T-helper 1 cell (primary cell): ENCODE data around the gene MGMT.

Source experiments
- DNase-seq, 5 donors: peaks; one replicate each; pipeline ENCODE4 v3.0.0-alpha.2; 2012 to 2020

Gene MGMT

DNA sequence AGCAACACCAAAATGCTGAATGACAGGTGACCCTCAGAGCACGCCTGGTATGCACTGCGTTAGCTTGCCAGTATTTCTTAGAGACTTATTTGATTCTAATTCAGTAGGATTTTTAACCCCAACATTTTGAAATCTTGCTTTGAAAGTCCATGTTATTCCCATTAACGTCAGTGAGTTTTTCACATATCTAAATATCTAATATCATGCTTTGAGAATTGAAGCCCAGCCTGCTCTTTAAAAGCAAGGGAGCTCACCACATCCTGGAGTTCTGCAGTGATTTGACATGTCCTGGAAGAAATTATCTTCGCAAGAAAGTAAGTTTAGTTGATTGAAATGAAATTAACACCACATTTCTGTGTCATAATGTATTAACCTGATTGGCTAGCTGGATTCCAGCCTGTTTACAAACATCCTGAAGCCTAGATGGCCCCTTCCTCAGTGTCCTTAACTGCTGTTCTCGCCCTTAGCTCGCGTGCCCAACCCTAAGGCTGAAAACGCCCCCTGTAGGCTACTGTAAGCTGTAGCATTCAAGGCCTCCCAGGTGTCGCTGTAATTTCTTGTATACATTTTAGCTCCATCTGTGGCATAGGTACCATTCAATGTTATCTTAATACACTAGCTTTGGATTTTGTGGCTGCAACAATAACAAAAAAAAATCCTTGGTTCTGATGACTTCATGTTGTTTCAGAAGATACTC is 191.5 kb downstream of the MGMT start:
- DNase-seq, result no peak

DNA sequence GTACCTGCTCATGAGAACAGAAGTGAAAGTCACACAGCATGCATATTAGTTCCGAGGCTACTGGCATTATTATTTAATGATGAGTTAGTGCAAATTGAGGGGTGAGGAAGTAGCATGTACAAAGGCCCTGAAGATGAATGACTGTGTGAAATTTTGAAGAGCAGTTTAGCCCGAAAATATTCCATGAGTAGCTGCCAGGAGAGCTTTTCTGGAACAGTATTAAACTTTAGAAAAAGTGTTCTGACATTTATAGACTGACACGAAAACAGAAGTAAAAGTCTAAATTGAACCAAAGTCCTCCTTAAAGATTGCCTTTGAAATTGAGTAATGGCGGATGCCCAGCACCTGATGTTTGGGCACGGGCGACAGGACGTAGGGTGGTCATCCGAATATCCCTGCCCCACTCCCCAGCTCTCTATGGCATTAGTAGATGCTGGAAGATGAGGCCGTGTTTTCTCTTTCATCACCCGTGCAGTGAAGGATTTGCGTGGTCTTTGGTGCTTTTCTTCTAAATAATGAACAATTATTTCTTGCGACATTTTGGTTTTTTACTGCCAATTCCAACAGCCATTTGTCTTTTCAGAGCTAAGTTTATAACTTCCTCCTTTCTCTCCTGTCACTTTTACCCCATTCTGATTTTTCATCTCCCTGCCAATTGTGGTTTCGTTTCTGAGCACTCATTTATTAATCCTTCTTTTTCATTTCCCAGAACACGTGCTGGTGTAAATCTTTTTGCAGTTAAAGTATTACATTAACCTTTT is 192.6 kb downstream of the MGMT start:
- DNase-seq, result no peak

DNA sequence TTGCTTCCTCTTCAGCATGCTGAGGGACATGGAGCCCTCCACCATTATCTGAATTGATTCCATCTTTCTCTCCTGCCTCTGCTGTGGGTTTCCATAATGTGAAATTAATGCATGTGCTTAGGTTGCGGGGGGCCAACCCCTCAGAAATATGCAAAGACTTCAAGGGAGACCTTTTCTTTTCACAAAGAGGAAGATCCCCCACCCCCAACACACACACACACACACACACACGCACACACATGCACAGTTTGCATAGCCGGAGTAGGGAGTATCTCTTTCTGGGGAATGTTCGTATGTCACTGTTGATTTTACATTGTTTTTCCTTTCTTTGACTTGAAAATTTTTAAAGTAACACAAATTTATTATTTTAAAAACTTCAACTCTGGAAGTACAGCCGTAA is 193.5 kb downstream of the MGMT start:
- no peak for DNase-seq

DNA sequence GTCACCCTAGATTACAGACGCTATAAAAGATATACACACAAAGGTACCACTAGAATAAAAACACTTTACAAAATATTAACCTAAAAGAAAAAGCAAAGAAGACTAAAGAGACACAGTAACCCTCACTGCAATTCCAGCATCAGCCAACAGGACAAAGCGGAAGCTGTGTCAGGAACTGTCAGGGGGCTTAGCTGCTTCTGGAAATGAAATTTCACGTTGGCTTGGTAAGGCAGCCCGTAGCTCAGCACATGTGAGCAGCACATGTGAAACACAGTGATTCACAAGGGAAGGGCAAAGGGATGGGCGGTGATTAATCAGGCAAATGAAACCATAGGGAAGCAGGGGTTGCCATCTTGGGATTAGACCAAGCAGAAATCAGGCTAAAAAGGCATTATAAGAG is 195.4 kb downstream of the MGMT start:
- DNase-seq, result no peak

DNA sequence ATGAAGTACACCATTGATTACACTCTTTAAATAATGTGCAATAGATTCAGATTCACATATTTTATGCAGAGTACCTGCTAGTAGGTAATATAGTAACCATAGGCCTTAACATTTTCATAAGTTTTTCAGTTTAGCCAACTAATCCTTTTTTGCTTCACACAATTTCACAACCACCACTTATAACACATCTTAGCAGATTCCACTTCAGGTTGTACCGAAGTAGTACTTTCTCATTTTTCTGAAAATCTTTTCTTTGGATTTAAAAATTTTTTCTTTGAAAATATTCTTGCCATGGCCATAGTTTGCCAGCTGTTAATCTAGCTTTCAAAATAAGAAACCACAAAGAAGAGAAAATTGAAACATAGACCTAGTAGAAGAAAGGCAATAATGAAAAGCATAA is 203.1 kb downstream of the MGMT start:
- no peak for DNase-seq

DNA sequence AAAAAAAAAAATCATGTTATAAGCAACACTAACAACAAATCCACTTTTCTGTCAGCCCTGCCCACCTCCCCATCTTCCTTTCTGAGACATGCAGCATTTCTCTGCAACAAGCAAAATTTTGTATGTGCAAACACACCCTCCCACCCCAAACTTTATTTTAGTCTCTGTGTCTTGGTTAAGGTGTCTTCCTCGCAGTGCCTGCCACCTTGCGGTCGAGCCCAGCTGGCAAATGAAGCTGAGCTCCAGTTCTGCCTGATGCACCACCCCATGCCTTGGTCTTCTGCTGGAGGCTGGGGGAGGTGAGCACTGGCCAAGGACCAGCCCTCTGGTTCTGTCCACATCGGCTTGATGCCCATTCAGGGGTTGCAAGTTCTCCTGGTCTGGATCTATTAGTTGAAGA is 206.3 kb downstream of the MGMT start:
- no peak for DNase-seq

DNA sequence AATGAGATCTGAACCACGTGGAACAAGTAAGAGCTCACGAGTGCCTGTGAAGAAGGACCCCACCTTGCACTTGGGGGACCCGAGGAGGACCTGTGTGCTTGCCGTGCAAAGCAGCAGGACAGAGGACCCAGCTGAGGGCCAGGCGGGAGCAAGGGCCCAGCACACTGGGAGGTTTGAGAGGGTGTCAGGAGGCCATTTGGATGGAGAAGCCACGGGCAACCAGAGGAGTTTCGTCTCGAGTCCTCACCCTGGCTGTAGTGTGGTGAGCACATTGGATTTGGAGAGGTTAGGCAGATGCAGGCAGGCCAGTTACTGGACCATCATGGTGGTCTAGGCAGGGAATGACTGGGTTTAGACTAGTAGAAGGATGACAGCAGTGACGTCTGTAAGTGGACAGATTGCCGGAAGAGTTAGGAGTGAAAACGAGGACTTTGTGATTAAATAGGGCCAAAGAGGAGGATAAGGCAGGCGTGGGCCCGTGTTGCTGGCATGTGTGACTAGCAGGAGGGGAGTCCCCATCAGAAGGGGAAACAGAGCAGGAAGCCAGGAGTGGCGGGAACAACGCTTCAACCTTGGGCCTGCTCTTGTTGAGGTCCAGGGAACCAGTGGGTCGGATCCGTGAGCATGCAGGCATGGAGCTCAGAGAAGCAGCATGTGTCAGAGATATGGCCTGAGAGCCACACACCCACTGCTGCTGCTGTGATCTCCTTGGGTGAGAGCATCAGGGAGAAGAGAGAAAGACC is 208.2 kb downstream of the MGMT start:
- no peak for DNase-seq

DNA sequence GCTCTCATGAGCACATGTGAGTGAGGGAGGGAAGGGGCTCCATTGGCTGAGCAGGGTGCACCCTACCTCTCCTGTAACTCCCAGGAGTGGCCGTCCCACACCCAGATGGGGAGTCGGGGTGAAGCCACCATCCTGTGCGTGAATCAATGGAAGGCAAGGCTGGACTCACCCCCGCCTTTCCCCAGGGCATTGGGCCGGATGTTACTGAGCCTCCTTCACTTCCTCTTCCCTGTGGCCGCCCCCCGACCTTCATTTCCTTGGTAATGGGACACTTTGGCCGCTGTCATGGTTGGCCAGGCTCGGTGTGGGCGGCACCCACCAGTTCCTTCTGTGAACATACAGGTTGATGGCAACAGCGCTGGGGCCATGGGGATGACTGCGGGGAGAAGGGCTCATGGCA is 209.0 kb downstream of the MGMT start:
- DNase-seq, result no peak

DNA sequence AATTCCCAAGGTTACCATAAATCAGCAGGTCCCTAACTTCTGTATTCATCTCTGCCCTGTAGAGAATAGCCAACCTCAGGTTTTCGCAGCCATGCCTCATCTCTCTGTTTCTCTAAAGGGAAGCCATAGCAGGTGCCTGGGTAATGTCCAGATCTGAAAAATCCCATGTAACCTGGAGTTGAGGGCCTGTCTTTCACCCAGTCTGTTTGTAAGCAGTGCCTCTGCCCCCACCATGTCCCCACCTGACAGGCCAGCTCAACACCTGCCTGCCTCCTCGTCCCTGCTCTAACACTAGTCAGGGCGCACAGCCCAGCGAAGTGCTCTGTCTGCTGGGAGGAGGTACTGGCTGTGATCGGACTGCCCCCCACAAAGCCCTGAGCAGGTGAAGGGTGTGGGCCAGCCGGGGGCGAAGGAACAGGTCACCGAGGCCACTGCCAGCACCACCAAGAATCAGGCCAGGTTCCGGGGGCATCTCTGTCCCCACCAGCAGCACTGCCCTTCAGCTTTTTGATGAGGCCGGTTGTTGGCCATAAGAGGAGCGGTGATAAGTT is 210.4 kb downstream of the MGMT start:
- no peak for DNase-seq

DNA sequence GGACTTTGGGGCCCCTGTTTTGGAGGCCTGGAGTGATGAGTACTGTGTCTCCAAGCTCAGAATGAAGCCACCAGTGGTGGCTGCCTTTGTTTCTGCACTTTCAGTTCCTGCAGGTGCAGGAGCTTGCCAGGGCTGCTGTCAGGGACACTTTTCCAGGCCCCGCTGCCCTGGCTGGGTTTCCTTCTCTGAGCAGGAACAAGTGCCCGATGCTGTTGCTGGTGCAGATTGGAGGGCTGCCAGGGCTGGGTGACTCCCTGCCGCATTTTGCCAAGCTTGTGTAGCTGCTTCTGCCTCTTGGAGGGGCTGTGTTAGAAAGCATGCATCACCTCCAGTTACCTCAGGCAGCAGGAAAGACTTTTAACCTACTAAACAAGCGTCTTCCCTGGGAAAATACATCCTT is 211.1 kb downstream of the MGMT start:
- no peak for DNase-seq

DNA sequence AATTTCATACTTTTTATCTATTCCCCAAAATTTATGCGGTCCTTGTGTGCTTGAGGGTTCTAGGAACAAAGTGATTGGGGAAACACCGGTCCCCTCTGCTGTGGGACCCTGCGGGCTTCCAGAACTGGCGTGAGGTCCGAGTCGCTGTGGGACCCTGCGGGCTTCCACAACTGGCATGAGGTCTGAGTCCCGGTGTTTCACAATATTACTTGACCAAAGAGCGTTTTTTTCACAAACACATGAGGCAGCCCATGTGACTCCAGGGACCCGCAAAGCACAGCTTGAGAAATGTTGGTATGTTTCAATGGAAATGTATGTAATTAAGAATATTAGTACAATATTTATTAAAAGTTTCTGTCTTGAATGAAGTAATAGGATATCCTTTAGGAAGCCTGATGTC is 212.2 kb downstream of the MGMT start:
- no peak for DNase-seq

DNA sequence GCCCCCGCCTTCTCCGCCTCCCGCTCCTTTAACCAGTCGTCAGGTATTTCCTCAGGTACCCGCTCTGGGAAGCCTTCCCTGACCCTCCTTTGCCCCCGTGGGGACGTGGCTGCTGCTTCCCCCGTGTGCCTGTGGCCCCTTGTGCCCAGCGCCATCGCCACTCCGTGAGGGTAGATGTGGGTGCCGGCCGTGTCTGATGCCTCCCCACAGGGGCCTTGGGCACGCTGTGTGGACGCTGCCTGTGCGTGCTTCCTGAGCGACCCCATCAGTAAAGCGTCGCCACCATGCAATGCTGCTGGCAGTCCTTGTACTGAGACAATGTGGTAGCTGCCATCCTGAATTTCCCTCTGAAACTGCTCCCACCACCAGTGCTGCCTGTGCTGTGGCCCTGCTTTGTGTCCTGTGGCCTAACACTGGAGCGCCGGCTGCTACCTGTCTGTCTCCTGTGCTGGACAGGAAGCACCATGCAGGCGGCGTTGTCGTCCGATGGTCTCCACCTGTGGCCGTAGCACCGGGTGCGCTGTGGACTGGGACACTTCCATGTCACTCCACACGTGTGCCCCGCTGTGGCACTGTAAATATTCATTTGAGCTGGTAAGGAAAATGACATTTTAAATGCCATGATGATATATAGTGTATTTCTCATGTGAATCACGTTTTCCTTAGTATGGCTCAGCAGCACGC is 213.8 kb downstream of the MGMT start:
- no peak for DNase-seq

DNA sequence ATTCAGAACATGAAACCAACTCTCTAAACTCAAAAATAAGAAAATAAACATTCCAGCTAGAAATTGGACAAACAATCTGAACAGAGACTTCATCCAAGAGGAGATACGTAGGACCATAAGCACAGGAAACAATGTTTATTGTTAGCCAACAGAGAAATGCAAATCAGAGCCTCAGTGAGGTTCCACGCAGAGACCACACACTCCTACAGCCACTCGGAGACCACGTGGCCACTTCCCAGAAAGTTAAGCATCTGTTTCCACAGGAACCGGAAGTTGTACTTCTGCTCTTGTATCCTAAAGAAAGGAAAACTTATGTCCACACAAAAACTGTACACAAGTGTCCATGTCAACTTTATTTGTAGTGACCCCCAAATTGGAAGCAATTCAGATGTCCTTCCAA is 214.8 kb downstream of the MGMT start:
- DNase-seq, result no peak

DNA sequence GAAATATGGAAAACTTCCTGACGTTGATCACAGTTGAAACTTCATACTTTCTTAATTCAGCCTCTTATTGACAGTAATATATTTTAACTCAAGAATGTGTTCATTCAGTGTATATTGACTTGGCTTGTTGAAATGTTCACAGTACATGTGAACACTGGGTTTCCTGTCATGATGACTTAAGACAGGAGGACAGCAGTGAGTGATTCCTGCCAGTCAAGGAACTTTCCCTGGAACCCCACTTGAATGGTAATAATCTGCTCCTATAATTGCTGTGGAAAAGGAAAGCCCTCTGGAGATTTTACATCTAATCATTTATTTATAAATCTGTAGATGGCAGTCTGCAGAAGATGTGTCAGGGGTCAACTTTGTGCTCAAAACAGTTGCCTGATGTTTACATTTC is 216.5 kb downstream of the MGMT start:
- DNase-seq, result no peak

DNA sequence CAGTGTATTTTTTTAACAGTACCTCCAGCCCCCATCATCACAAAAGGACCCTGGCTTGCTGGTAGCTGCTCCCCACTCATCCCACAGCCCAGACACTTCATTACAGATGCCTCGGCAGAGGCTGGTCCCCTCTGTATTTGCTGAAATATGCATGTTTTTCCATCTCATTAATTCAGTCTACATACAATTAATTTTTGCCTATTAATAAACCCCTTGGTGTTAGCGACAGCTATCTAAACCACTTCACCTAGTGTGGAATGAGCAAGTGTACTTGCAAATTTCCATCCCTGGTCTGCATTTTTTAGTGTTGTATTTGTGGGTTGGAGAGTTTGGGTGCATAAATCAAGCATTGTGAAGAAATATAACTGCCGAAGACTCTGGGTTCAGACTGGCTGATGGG is 216.9 kb downstream of the MGMT start:
- DNase-seq, result no peak

DNA sequence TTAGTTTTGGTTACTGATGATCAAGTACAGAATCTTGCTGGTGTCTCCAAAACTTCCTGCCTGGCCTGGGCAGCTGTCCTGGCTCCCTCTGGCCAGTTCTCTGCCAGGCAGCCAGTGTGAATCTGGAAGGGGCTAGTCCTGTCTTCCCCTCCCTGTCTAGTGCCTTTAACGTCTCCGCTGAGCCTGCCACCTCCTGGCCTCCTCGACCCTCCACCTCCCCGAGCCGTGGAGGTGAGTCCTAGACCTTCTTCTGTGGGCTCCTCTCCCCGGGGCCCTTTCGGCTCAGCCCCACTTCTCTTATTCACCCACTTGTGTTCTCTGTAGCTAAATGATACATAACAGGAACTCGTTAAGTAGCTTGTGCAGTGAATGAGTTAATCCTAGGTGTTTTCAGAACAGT is 218.2 kb downstream of the MGMT start:
- no peak for DNase-seq

DNA sequence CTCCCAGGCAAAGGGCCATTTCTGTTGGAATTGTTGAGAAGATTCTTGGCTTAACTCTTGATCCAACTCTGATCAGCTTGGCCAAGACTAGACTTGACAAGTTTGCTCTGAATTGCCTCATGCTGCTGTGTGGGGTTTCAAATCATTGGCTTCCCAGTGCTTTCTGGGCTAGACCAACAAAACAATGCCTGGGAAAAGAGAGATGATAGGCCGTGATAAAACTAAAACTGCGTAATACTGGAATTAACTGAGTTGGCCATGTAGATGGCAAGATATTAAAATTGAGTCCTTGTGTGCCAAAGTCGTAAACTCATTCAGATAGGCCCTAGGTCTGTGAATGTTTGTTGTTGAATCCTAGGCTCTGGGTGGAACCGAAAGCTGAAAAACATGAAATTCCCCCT is 222.6 kb downstream of the MGMT start:
- no peak for DNase-seq

DNA sequence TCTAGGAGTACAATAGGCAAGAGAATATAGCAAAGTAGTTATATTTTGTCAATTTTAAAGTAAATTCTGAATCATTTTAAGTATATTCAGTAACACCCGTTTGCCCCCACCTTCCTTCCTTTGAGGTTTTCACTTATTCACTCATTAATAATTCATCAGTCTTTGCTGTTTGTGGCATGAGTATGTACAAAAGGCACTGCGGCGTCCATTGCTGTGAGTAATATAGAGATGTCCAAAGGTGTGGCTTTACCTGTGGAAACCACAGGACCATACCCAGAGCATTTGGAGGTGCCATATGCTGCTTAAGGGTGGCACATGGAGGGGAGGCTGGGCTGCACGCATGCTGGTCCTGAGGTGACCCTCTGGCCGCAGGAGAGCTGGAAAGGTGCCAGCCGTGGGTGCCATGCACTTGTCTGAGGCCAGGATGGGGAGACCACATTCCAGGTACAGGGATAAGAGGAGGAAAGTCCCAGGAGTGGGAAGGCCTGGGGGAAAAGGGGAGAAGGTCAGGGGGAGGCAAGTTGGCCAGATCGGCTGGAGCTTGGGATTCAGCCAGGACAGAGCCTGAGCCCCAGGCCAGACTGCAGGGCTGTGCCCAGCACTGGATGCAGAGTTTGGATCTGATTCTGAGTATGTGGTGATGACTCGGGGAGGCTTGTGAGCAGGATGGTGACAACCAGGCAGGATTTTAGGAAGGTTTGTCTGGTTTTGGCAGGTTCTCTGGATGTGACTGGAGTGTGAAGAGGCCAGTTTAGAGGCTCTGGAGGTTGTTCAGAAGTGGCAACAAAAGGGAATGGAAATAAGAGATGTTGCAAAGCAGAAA is 223.4 kb downstream of the MGMT start:
- no peak for DNase-seq

DNA sequence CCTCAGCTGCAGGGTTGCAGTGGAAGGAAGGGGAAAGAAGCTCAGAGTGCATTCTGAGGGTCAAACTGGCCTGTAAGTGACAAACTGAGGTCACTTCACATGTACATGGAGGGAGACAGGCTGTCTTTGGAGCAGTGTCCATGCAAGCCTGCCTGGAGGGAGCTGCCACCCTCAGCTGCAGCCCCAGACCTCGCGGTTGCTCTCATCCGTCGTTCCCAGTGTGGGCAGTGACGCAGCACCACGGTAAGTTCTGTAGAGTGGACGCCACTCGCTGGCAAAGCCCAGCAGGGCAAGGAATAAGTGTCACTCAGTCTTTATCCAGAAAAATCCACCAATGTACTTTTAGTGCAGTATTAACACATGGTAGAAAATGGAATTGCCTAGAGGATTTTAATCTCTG is 225.7 kb downstream of the MGMT start:
- DNase-seq, result no peak

DNA sequence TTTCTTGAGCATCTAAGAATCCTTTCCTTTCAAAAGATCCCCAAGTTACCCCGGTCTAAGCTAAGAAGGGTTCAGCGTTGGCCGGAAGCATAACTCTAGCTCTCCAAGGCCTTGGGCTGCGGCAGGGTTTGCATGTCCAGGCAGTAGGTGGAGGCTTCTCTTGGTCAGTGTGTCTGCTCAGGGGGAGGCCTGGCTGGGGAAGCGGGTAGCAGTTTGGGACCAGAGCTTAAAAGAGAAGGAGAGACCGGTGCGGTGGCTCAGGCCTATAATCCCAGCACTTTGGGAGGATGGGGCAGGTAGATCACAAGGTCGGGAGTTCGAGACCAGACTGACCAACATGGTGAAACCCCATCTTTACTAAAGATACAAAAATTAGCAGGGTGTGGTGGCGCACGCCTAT is 226.3 kb downstream of the MGMT start:
- DNase-seq, result no peak

DNA sequence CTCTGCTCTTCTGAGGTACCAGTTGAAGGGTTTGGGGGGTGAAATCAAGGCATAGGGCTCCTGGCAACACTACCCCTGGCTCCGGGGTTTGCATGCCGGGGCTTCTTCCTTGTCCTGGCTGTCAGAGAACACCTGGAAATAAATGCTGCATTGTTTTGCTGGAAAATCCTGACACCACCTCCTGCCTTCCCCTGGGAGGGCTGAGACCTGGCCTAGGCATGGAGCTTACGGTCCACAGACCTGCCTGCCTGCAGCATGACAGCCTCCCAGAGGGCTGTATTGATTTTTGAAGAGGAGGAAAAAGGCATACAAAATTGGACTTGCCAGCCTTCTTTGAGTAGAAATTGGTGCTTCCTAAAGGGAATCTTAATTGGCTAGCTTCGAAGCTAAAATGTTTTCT is 227.1 kb downstream of the MGMT start:
- DNase-seq, result no peak

DNA sequence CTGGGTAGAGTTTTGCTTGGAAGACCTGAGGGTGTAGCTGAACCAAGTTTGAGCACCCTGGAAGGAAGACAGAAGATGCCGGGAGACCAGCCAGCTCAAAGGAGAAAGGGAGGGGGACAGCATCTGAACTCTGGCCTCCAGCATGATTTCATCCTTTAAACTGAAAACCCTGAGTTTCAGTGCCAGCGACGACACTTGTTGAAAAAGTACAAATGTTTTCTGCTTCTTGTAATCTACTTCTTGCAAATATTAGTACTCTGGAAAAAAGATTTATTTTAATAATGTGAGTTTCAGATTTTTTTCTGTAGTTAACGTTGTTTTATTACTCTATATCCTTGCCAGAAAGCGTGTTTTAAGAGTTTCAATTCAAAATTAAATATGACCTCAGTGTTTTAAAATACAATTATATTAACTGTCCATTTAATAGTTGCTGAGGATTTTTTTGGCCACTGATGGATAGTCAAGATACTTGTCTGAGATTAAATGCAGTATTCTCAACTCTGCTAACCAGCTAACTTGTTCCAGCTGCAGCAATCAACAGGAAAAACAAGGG is 227.7 kb downstream of the MGMT start:
- no peak for DNase-seq
